Measurements from ENCODE around the gene HNRNPAB. TPM values are rescaled to one million over a fixed set of nuclear protein-coding genes. Genes with fewer than 3 reads are reported as not detected.

The HNRNPAB gene
- total and polyA plus RNA-seq, 2 donors (not counting 3 experiments of a cell fraction or from before 2014, with no cell fraction given), result 207 to 309 TPM

DNA sequence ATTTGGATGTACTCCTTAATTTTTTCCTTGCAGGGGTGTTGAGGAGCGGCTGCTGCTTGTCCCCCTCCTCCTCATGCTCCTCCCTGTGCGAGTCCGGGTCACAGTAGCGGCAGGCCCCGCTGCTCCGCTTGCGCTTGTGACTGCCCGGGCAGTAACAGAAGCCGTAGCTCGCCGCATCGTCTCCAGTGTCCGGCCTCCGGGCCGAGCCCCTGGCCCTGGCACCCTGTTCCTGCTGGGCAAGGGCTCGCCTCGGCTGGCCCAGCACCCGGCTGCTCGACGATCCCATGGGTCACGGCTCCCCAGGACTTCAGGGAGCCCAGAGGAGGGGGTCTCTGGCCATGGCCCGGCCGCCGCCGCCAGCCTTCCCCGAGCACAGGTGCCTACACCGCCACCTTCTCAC is 17.3 kb upstream of the HNRNPAB start, which contains the start of gene GMCL2:
Gene GMCL2 (minus strand): TSS at position 358 of the 400 bp plus-strand sequence. CDS start 72 bp downstream, at position 286.
- no peak for FAIRE-seq
- Histone ChIP-seq H3K27me3 (ENCODE audit: control insufficient read depth in 2 of 2, insufficient read depth in 2 of 2, low read length in 2 of 2) (no peaks in the 10 kb centered on the region), H3K4me3 (replicated peaks in 1 of 3; ENCODE audit: insufficient read depth in 1 of 3, low read depth in 1 of 3, low read length in 3 of 3) (no peak within 1 kb of the TSS), H4K20me1 (replicated peaks; ENCODE audit: control insufficient read depth, extremely low read depth, insufficient read depth, low read length) (no peaks in the 10 kb centered on the region), H3K9me1 (replicated peaks; ENCODE audit: control insufficient read depth, extremely low read depth, insufficient read depth, low read length) (no peaks in the 10 kb centered on the region), H3K79me2 (ENCODE audit: control insufficient read depth, insufficient read depth, low read length) (no peaks in the 10 kb centered on the region), H3K36me3 (ENCODE audit: control insufficient read depth in 2 of 2, extremely low read depth in 1 of 2, insufficient read depth in 2 of 2, low read length in 2 of 2) (no peaks in the 10 kb centered on the region), H3K9ac (replicated peaks; ENCODE audit: extremely low read depth, insufficient read depth, low read length) (no peak within 1 kb of the TSS), H3K27ac (ENCODE audit: insufficient read depth, low read depth, low read length) (no peak within 1 kb of the TSS), H2AFZ (ENCODE audit: low read depth, low read length) (no peak within 1 kb of the TSS), H3K4me1 (ENCODE audit: control insufficient read depth, extremely low read depth, insufficient read depth, low read length) (no peaks in the 10 kb centered on the region), H3K9me3 (replicated peaks; ENCODE audit: control insufficient read depth, insufficient read depth, low read length) (no peaks in the 10 kb centered on the region), H3K4me2 (ENCODE audit: insufficient read depth, low read length) (no peak within 1 kb of the TSS)
- dilution Hi-C loops (cut with MboI; ENCODE audit: extremely low pct_ligation_motif_present, low sequenced_read_pairs) (no loop called here), intact Hi-C loops (cut with micrococcal nuclease) (no loop called here)
- POLR2A ChIA-PET, result no interaction called here
- no TSS peak for BruUV-seq (replicated peaks)
- DNase-seq (ENCODE audit: low read depth, low spot score), result no peak
- no peak for TF ChIP-seq POLR2A (IDR thresholded peaks at IDR 0.05; ENCODE audit: low read depth, low read length)
- no peak for TF ChIP-seq FOS (IDR thresholded peaks at IDR 0.05; ENCODE audit: borderline replicate concordance, insufficient read depth, low read length)
- no peak for TF ChIP-seq GATA2 (IDR thresholded peaks at IDR 0.05; ENCODE audit: insufficient read depth, insufficient read length, low read depth, low read length)
- TF ChIP-seq POLR2AphosphoS5 (IDR thresholded peaks at IDR 0.05; ENCODE audit: insufficient read depth, low read depth, low read length), result no peak
- no peak for TF ChIP-seq EZH2 (IDR thresholded peaks at IDR 0.05; ENCODE audit: borderline replicate concordance, low read depth, low read length, severe bottlenecking)
- TF ChIP-seq, protein P1, sequence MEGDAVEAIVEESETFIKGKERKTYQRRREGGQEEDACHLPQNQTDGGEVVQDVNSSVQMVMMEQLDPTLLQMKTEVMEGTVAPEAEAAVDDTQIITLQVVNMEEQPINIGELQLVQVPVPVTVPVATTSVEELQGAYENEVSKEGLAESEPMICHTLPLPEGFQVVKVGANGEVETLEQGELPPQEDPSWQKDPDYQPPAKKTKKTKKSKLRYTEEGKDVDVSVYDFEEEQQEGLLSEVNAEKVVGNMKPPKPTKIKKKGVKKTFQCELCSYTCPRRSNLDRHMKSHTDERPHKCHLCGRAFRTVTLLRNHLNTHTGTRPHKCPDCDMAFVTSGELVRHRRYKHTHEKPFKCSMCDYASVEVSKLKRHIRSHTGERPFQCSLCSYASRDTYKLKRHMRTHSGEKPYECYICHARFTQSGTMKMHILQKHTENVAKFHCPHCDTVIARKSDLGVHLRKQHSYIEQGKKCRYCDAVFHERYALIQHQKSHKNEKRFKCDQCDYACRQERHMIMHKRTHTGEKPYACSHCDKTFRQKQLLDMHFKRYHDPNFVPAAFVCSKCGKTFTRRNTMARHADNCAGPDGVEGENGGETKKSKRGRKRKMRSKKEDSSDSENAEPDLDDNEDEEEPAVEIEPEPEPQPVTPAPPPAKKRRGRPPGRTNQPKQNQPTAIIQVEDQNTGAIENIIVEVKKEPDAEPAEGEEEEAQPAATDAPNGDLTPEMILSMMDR (IDR thresholded peaks at IDR 0.05; ENCODE audit: extremely low read depth in 1 of 2, insufficient read depth in 1 of 2, low read depth in 1 of 2, low read length in 2 of 2), result no peak
- TF ChIP-seq, protein P2, sequence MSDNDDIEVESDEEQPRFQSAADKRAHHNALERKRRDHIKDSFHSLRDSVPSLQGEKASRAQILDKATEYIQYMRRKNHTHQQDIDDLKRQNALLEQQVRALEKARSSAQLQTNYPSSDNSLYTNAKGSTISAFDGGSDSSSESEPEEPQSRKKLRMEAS (IDR thresholded peaks at IDR 0.05; ENCODE audit: insufficient read depth, insufficient read length), result no peak
- no peak for TF ChIP-seq MYC (IDR thresholded peaks at IDR 0.05; ENCODE audit: low read depth, low read length)
- no peak for TF ChIP-seq JUN (IDR thresholded peaks at IDR 0.05; ENCODE audit: borderline replicate concordance, insufficient read depth, insufficient read length, low read depth)
- CTCF ChIA-PET, result interaction anchor here (1.7 kb wide), 1 partner anchor 111 kb away, joined by 5 read pairs; no protein-coding TSS in a partner anchor
